Right lobe of liver (tissue), 6 donors: ENCODE results near the gene HDAC9. TPM values are rescaled to one million over a fixed set of nuclear protein-coding genes. Genes with fewer than 3 reads are reported as not detected.

Experiments used
- ATAC-seq, 4 donors: fragments of 200-7000 bp; cut with Tn5 transposase; one replicate each; pipeline ENCODE4 v1.9.1; 2020; ENCODE audit warnings: mild to moderate bottlenecking in 4 of 4, moderate library complexity in 4 of 4
- DNase-seq, 3 donors: peaks; one replicate each; pipeline ENCODE4 v3.0.0-alpha.2; 2020
- H3K27ac ChIP-seq, 3 donors: fragments of 200-600 bp; one replicate each; pipeline ENCODE4 v1.8.0; 2022
- H3K27me3 ChIP-seq, 2 donors: fragments of 200-600 bp; one replicate each; pipeline ENCODE4 v1.8.0; 2022
- H3K36me3 ChIP-seq, 4 donors: fragments of 200-600 bp; sonication (generic) in 1 of 4; one replicate each; pipeline versions ENCODE4 v1.5.1 to v1.8.0; 2017 to 2022; ENCODE audit warnings: control low read depth in 1 of 4
- H3K4me1 ChIP-seq, 4 donors: fragments of 200-600 bp; sonication (generic) in 1 of 4; one replicate each; pipeline versions ENCODE4 v1.5.1 to v1.8.0; 2017 to 2022; ENCODE audit warnings: control low read depth in 1 of 4
- H3K4me3 ChIP-seq, 3 donors: fragments of 200-600 bp; one replicate each; pipeline ENCODE4 v1.8.0; 2022
- H3K9me3 ChIP-seq, 4 donors: fragments of 200-600 bp; sonication (generic) in 1 of 4; one replicate each; pipeline versions ENCODE4 v1.5.1 to v1.8.0; 2017 to 2022; ENCODE audit warnings: control low read depth in 1 of 4
- CTCF ChIP-seq, 4 donors: fragments of 200-600 bp in 3 of 4; fragments of 450-650 bp in 1 of 4; IDR thresholded peaks; one replicate each; pipeline versions ENCODE4 v1.5.1 to v1.8.0; 2016 to 2022; ENCODE audit warnings: antibody characterized with exemption in 4 of 4, mild to moderate bottlenecking in 2 of 4
- POLR2A ChIP-seq: fragments of 450-650 bp; IDR thresholded peaks from one replicate; pipeline ENCODE4 v1.6.1; 2017; ENCODE audit warnings: antibody characterized with exemption, mild to moderate bottlenecking
- WGBS: methylation state at CpG from one replicate; pipeline ENCODE4 v1.1.6; 2018; ENCODE audit warnings: low coverage, low lambda C conversion rate; ENCODE audit not compliant: insufficient coverage; ENCODE audit errors: missing lambda C conversion rate; 5-methylcytosine and 5-hydroxymethylcytosine counted together
- intact Hi-C, 2 donors: fragments of 100-400 bp; cut with DNase I; formaldehyde crosslinking; loops; one replicate each; pipeline versions ENCODE4 v1.11.2 to v1.14.1; 2022
- total RNA-seq, 6 experiments: library from RNA; depleted of rRNA in 2 of 6; stranded (reverse); fragments of >200 nt in 2 of 6; fragmentation: NEBNext Ultra II Directional in 3 of 6; extraction: Animal tissue kit (Norgen Biotek cat#: 25700) in 3 of 6; gene quantifications; one replicate each; pipeline versions ENCODE4 v1.1.0 to v1.2.4, GENCODE V29; 2016 to 2023
- donor health status: DM: no; HTN: yes; CAD: no.
- donor health status: DM: no; HTN: no; CAD: no.
- donor health status: DM: no; HTN: no; CAD: no.
- donor health status: DM: no; HTN: yes; CAD: no.
- donor health status: DM: no; HTN: yes; CAD: no.

Gene HDAC9
- total RNA-seq, 6 experiments from 2014 or later: 1.0 to 4.1 (median 2.5) TPM

- intact Hi-C loops: no loop called here
- H3K27ac ChIP-seq: no peak overlapping the region
- 56% methylated on average over 1 of the region's 1 CpG for WGBS
- H3K9me3 ChIP-seq: no peaks in the 10 kb centered on the region
- no peak for TF ChIP-seq POLR2A
- no peak for TF ChIP-seq CTCF (IDR thresholded peaks at IDR 0.05)
- H3K27me3 ChIP-seq: no peaks in the 10 kb centered on the region
- H3K4me3 ChIP-seq: no peak overlapping the region
- no peaks in the 10 kb centered on the region for H3K36me3 ChIP-seq
- H3K4me1 ChIP-seq: no peaks in the 10 kb centered on the region
- ATAC-seq (no peak), DNase-seq (no peak)
These were observed 363.8 kb downstream of the HDAC9 start for GRCh38 chr7:18859318-18859717.

GRCh38 chr7:18860221-18860620 lies 364.7 kb downstream of the HDAC9 start:
- no peaks in the 10 kb centered on the region for H3K4me1 ChIP-seq
- ATAC-seq: no peak
- H3K36me3 ChIP-seq: no peaks in the 10 kb centered on the region
- H3K9me3 ChIP-seq: no peaks in the 10 kb centered on the region
- DNase-seq: no peak
- intact Hi-C loops: no loop called here
- H3K4me3 ChIP-seq: no peak overlapping the region
- TF ChIP-seq CTCF (IDR thresholded peaks at IDR 0.05) (no peak), POLR2A (no peak)
- no peaks in the 10 kb centered on the region for H3K27me3 ChIP-seq
- H3K27ac ChIP-seq: no peak overlapping the region

GRCh38 chr7:18861514-18862118 lies 366.1 kb downstream of the HDAC9 start:
- no peak for DNase-seq
- no peak overlapping the region for H3K27ac ChIP-seq
- H3K4me3 ChIP-seq: no peak overlapping the region
- no peaks in the 10 kb centered on the region for H3K36me3 ChIP-seq
- H3K9me3 ChIP-seq: no peaks in the 10 kb centered on the region
- no peaks in the 10 kb centered on the region for H3K4me1 ChIP-seq
- TF ChIP-seq POLR2A: no peak
- no peak for TF ChIP-seq CTCF (IDR thresholded peaks at IDR 0.05)
- 33% methylated on average over 4 of the region's 4 CpGs for whole genome bisulfite sequencing
- ATAC-seq: no peak
- no peaks in the 10 kb centered on the region for H3K27me3 ChIP-seq
- intact Hi-C loops: no loop called here

- Histone ChIP-seq H3K4me1 (no peaks in the 10 kb centered on the region), H3K27ac (no peak overlapping the region), H3K27me3 (no peaks in the 10 kb centered on the region), H3K36me3 (no peaks in the 10 kb centered on the region), H3K9me3 (no peaks in the 10 kb centered on the region), H3K4me3 (no peak overlapping the region)
- no peak for DNase-seq
- intact Hi-C loops: no loop called here
- WGBS: 54% methylated on average over 3 of the region's 3 CpGs
- no peak for TF ChIP-seq CTCF (IDR thresholded peaks at IDR 0.05)
- no peak for TF ChIP-seq POLR2A
- ATAC-seq: no peak
These were observed 369.4 kb downstream of the HDAC9 start for GRCh38 chr7:18864967-18865366.
